Transverse colon (tissue), 4 donors: ENCODE data around the gene MPHOSPH10.

Source experiments
- EP300 ChIP-seq: sonication (generic); formaldehyde crosslinking; IDR thresholded peaks from one replicate; pipeline ENCODE4 v1.6.1; 2017; ENCODE audit warnings: antibody characterized with exemption, low read depth
- POLR2AphosphoS5 ChIP-seq, 3 donors: sonication (generic); formaldehyde crosslinking; IDR thresholded peaks; one replicate each; pipeline ENCODE4 v1.6.1; 2016; ENCODE audit warnings: antibody characterized with exemption in 3 of 3
- TF ChIP-seq, protein P1 (sequence below), 5 experiments: fragments of 200-600 bp in 3 of 5; fragments of 450-650 bp in 2 of 5; sonication (generic) in 3 of 5; IDR thresholded peaks; 1 replicate in 2 of 5; 2 replicates in 3 of 5; pipeline ENCODE4 v1.5.1; 2016 to 2017; ENCODE audit warnings: antibody characterized with exemption in 5 of 5, inconsistent platforms in 3 of 5, mild to moderate bottlenecking in 2 of 5, moderate library complexity in 1 of 5

DNA sequence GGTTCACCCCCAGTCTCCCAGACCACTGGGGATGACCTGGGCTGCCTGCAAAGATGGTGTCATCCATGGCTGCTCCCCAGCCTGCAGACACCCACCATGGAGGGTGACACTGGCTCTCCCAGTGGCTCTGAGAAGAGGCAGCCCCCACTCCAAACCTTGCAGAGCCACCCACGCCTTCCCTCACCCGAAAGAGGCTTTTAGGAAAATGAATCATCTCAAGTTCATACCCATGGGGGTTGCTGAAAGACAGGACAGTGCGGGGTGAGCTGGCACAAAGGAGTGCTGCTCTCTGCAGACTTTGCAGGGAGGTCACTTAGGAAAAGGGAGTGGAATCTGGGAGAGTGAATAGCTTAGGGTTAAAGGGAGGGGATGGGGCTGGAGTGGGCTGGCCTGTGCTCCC is 36.4 kb downstream of the MPHOSPH10 start:
- TF ChIP-seq, protein P1, sequence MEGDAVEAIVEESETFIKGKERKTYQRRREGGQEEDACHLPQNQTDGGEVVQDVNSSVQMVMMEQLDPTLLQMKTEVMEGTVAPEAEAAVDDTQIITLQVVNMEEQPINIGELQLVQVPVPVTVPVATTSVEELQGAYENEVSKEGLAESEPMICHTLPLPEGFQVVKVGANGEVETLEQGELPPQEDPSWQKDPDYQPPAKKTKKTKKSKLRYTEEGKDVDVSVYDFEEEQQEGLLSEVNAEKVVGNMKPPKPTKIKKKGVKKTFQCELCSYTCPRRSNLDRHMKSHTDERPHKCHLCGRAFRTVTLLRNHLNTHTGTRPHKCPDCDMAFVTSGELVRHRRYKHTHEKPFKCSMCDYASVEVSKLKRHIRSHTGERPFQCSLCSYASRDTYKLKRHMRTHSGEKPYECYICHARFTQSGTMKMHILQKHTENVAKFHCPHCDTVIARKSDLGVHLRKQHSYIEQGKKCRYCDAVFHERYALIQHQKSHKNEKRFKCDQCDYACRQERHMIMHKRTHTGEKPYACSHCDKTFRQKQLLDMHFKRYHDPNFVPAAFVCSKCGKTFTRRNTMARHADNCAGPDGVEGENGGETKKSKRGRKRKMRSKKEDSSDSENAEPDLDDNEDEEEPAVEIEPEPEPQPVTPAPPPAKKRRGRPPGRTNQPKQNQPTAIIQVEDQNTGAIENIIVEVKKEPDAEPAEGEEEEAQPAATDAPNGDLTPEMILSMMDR (IDR thresholded peaks at IDR 0.05), result no peak
- TF ChIP-seq POLR2AphosphoS5 (IDR thresholded peaks at IDR 0.05), result no peak
- no peak for TF ChIP-seq EP300
